K562 (cell line): Measurements from ENCODE around the gene SPTBN2. TPM values are rescaled to one million over a fixed set of nuclear protein-coding genes. Genes with fewer than 3 reads are reported as not detected.

Experiments used
- CBFA2T2 ChIP-seq: fragments of 450-650 bp; conservative IDR thresholded peaks from 2 replicates; pipeline ENCODE4 v1.6.1; 2017; ENCODE audit warnings: mild to moderate bottlenecking
- CREB5 ChIP-seq: fragments of 250-450 bp; sonication (Bioruptor Pico); IDR thresholded peaks from 2 replicates; pipeline ENCODE4 v1.5.0; 2020; ENCODE audit warnings: mild to moderate bottlenecking
- ESRRB ChIP-seq: fragments of 250-450 bp; sonication (Bioruptor Pico); IDR thresholded peaks from 2 replicates; pipeline ENCODE4 v1.5.0; 2020; ENCODE audit warnings: mild to moderate bottlenecking, moderate library complexity, borderline replicate concordance
- GABPA ChIP-seq: fragments of 200-800 bp; sonication (Bioruptor generic); conservative IDR thresholded peaks from 2 replicates; pipeline ENCODE4 v1.6.1; 2016; ENCODE audit warnings: low read depth, missing genetic modification characterization, missing compliant biosample characterization
- GABPB2 ChIP-seq: fragments of 250-450 bp; sonication (Bioruptor Pico); conservative IDR thresholded peaks from 2 replicates; pipeline ENCODE4 v1.5.1; 2021; ENCODE audit warnings: mild to moderate bottlenecking
- HBP1 ChIP-seq: fragments of 450-650 bp; formaldehyde crosslinking; IDR thresholded peaks from 2 replicates; pipeline ENCODE4 v1.4.0; 2022; ENCODE audit warnings: missing genetic modification characterization
- HDAC8 ChIP-seq: fragments of 450-650 bp; IDR thresholded peaks from 2 replicates; pipeline ENCODE4 v1.6.1; 2016; ENCODE audit warnings: mild to moderate bottlenecking, missing genetic modification characterization, moderate library complexity, missing compliant biosample characterization
- HMGXB4 ChIP-seq: sonication (generic); formaldehyde crosslinking; IDR thresholded peaks from 2 replicates; pipeline ENCODE4 v1.8.1; 2023; ENCODE audit warnings: mild to moderate bottlenecking, missing genetic modification reagents
- KLF16 ChIP-seq: IDR thresholded peaks from 2 replicates; pipeline ENCODE4 v1.6.1; 2016; ENCODE audit warnings: antibody characterized with exemption
- L3MBTL2 ChIP-seq: fragments of 450-650 bp; IDR thresholded peaks from 2 replicates; pipeline ENCODE4 v1.6.1; 2016; ENCODE audit warnings: mild to moderate bottlenecking, moderate library complexity
- MEIS2 ChIP-seq: fragments of 450-650 bp; IDR thresholded peaks from 2 replicates; pipeline ENCODE4 v1.6.1; 2014; ENCODE audit warnings: mild to moderate bottlenecking; ENCODE audit not compliant: partially characterized antibody
- NCOA6 ChIP-seq: fragments of 450-650 bp; IDR thresholded peaks from 2 replicates; pipeline ENCODE4 v1.6.1; 2017; ENCODE audit warnings: mild to moderate bottlenecking
- PCBP2 ChIP-seq: fragments of 200-400 bp; formaldehyde crosslinking; IDR thresholded peaks from 2 replicates; pipeline ENCODE4 v1.6.1; 2018; ENCODE audit warnings: low read length, low read depth, mild to moderate bottlenecking, moderate library complexity; ENCODE audit not compliant: poor library complexity, severe bottlenecking
- POLR2A ChIP-seq: fragments of 450-650 bp; conservative IDR thresholded peaks from 2 replicates; pipeline ENCODE4 v1.6.1; 2016
- RBM25 ChIP-seq: fragments of 200-400 bp; formaldehyde crosslinking; IDR thresholded peaks from 2 replicates; pipeline ENCODE4 v1.6.1; 2018; ENCODE audit warnings: low read length, low read depth, moderate library complexity; ENCODE audit not compliant: severe bottlenecking
- SP2 ChIP-seq: IDR thresholded peaks from 2 replicates; pipeline ENCODE4 v1.6.1; 2011; ENCODE audit warnings: mild to moderate bottlenecking, low read depth, low read length, moderate library complexity; ENCODE audit not compliant: poor library complexity, severe bottlenecking; ENCODE audit errors: extremely low read depth
- ZBED1 ChIP-seq: IDR thresholded peaks from 2 replicates; pipeline ENCODE4 v1.6.1; 2014
- ZBTB34 ChIP-seq: fragments of 250-450 bp; sonication (Bioruptor Pico); IDR thresholded peaks from 2 replicates; pipeline ENCODE4 v1.8.0; 2021; ENCODE audit warnings: mild to moderate bottlenecking, moderate library complexity
- ZNF232 ChIP-seq: sonication (generic); formaldehyde crosslinking; IDR thresholded peaks from 2 replicates; pipeline ENCODE4 v1.8.0; 2022; ENCODE audit warnings: mild to moderate bottlenecking, missing genetic modification reagents
- ZNF282 ChIP-seq: sonication (generic); formaldehyde crosslinking; IDR thresholded peaks from 2 replicates; pipeline ENCODE4 v1.8.1; 2023; ENCODE audit warnings: missing genetic modification reagents
- ZNF398 ChIP-seq: fragments of 250-450 bp; sonication (Bioruptor Pico); IDR thresholded peaks from 2 replicates; pipeline ENCODE4 v1.8.0; 2021; ENCODE audit warnings: moderate library complexity, mild to moderate bottlenecking, inconsistent platforms
- ZNF507 ChIP-seq: conservative IDR thresholded peaks from 2 replicates; pipeline ENCODE4 v1.6.1; 2017; ENCODE audit warnings: missing genetic modification characterization, missing compliant biosample characterization
- polyA plus RNA-seq, 8 experiments: library from polyadenylated mRNA; depleted of rRNA in 4 of 8; stranded (reverse) in 5 of 8; unstranded in 3 of 8; fragments of >200 nt; fragmentation: Nextera tagmentation in 2 of 8; fragmentation: Illumina TruSeq in 1 of 8; extraction: Ambion mirVana in 2 of 8; extraction: Trizol in 1 of 8; gene quantifications; 2 replicates each; pipeline versions ENCODE4 v1.2.1 to v1.2.3, GENCODE V29; 2011 to 2014; ENCODE audit warnings: inconsistent platforms in 1 of 8, missing spikeins in 1 of 8
- total RNA-seq, 7 experiments: library from RNA; depleted of rRNA in 6 of 7; stranded (reverse); fragments of >200 nt in 6 of 7; fragmentation: Illumina TruSeq in 2 of 7; extraction: Trizol in 2 of 7; gene quantifications; 2 replicates each; pipeline versions ENCODE4 v1.2.1 to v1.2.3, GENCODE V29; 2011 to 2021; ENCODE audit warnings: low replicate concordance in 1 of 7

The SPTBN2 gene
- total and polyA plus RNA-seq, 9 of the 15 experiments (the other 6 are each of a cell fraction or from before 2014, with no cell fraction given) = 0.38 to 56.5 (median 19.7) TPM

GRCh38 chr11:66728693-66729385, at the start of gene SPTBN2 (continued):
- no peak for TF ChIP-seq HDAC8 (tag)
- no peak for TF ChIP-seq ZNF282
- no peak for TF ChIP-seq HMGXB4 (CRISPR knock-in tag)
- TF ChIP-seq HBP1 (CRISPR knock-in tag) = no peak
- no peak for TF ChIP-seq KLF16
- TF ChIP-seq ZNF398 (CRISPR knock-in tag) = no peak
- TF ChIP-seq PCBP2 = no peak
- TF ChIP-seq GABPB2 (CRISPR knock-in tag) = no peak
- TF ChIP-seq ZNF507 (tag) = no peak
- TF ChIP-seq SP2 = no peak
- no peak for TF ChIP-seq ESRRB (CRISPR knock-in tag)
- no peak for TF ChIP-seq ZBTB34
- TF ChIP-seq POLR2A = peak; percentile 57
- peak; percentile 56 for TF ChIP-seq CBFA2T2
- TF ChIP-seq L3MBTL2 = 0 out of 2 replicates have a peak, but pooled peaks have one; percentile 43
- peak; percentile 69 for TF ChIP-seq MEIS2
- TF ChIP-seq CREB5 (CRISPR knock-in tag) = no peak
- TF ChIP-seq RBM25 = no peak
- no peak for TF ChIP-seq GABPA (tag)
- no peak for TF ChIP-seq NCOA6
- no peak for TF ChIP-seq ZNF232 (CRISPR knock-in tag)
- no peak for TF ChIP-seq ZBED1
